GM12878 (cell line): ENCODE measurements around the gene HSPB7. TPM values are rescaled to one million over a fixed set of nuclear protein-coding genes. Genes with fewer than 3 reads are reported as not detected.

Experiments used
- BCL11A ChIP-seq: IDR thresholded peaks from 2 replicates; pipeline ENCODE4 v1.6.1; 2011; ENCODE audit warnings: low read depth, low read length
- BRCA1 ChIP-seq: IDR thresholded peaks from 2 replicates; pipeline ENCODE4 v1.6.1; 2011; ENCODE audit warnings: low read depth, low read length, improper control_type of control experiment
- CHD4 ChIP-seq: fragments of 200-600 bp; sonication (generic); IDR thresholded peaks from 2 replicates; pipeline ENCODE4 v1.6.1; 2016; ENCODE audit warnings: mild to moderate bottlenecking
- MEF2A ChIP-seq: IDR thresholded peaks from 2 replicates; pipeline ENCODE4 v1.6.1; 2011; ENCODE audit warnings: low read depth, mild to moderate bottlenecking, low read length, moderate library complexity; ENCODE audit not compliant: insufficient read depth
- MLLT1 ChIP-seq: fragments of 450-650 bp; IDR thresholded peaks from 2 replicates; pipeline ENCODE4 v1.6.1; 2016; ENCODE audit warnings: mild to moderate bottlenecking
- NFYA ChIP-seq: IDR thresholded peaks from 2 replicates; pipeline ENCODE4 v1.6.1; 2011; ENCODE audit warnings: low read depth, mild to moderate bottlenecking, low read length, improper control_type of control experiment, borderline replicate concordance
- YBX1 ChIP-seq: fragments of 450-650 bp; IDR thresholded peaks from 2 replicates; pipeline ENCODE4 v1.6.1; 2016; ENCODE audit warnings: antibody characterized with exemption
- ZNF274 ChIP-seq: IDR thresholded peaks from one replicate; pipeline ENCODE4 v1.8.0; 2011; ENCODE audit not compliant: insufficient read length, insufficient read depth
- polyA plus RNA-seq, 11 experiments: library from polyadenylated mRNA; depleted of rRNA in 4 of 11; unstranded in 6 of 11; stranded (reverse) in 5 of 11; fragments of >200 nt; fragmentation: Nextera tagmentation in 4 of 11; fragmentation: Illumina TruSeq in 1 of 11; extraction: Ambion mirVana in 4 of 11; extraction: Trizol in 1 of 11; gene quantifications; 1 replicate in 1 of 11; 2 replicates in 10 of 11; pipeline versions ENCODE4 v1.2.1 to v1.2.3, GENCODE V29; 2011 to 2016; ENCODE audit warnings: inconsistent platforms in 2 of 11, missing spikeins in 2 of 11, low read depth in 1 of 11
- total RNA-seq, 4 experiments: library from RNA; depleted of rRNA in 3 of 4; stranded (reverse); fragments of >200 nt in 3 of 4; fragmentation: Illumina TruSeq in 1 of 4; extraction: Trizol in 1 of 4; gene quantifications; 2 replicates each; pipeline versions ENCODE4 v1.2.1 to v1.2.3, GENCODE V29; 2013 to 2021
- TF ChIP-seq, protein P1 (sequence below): fragments of 450-650 bp; IDR thresholded peaks from 2 replicates; pipeline ENCODE4 v1.6.1; 2017; ENCODE audit warnings: mild to moderate bottlenecking, moderate library complexity
- TF ChIP-seq, protein P2 (sequence below): IDR thresholded peaks from 2 replicates; pipeline ENCODE4 v1.6.1; 2012; ENCODE audit warnings: mild to moderate bottlenecking, low read depth, low read length
- TF ChIP-seq, protein P3 (sequence below): IDR thresholded peaks from 2 replicates; pipeline ENCODE4 v1.6.1; 2011; ENCODE audit warnings: low read depth, low read length, improper control_type of control experiment, borderline replicate concordance

Gene HSPB7
- total and polyA plus RNA-seq, 10 of the 15 experiments (the other 5 are each of a cell fraction or from before 2014, with no cell fraction given), result 0.34 TPM; not detected in 9

GRCh38 chr1:15992187-15992553 is 25.7 kb downstream of the HSPB7 start (continued):
- TF ChIP-seq, protein P1, sequence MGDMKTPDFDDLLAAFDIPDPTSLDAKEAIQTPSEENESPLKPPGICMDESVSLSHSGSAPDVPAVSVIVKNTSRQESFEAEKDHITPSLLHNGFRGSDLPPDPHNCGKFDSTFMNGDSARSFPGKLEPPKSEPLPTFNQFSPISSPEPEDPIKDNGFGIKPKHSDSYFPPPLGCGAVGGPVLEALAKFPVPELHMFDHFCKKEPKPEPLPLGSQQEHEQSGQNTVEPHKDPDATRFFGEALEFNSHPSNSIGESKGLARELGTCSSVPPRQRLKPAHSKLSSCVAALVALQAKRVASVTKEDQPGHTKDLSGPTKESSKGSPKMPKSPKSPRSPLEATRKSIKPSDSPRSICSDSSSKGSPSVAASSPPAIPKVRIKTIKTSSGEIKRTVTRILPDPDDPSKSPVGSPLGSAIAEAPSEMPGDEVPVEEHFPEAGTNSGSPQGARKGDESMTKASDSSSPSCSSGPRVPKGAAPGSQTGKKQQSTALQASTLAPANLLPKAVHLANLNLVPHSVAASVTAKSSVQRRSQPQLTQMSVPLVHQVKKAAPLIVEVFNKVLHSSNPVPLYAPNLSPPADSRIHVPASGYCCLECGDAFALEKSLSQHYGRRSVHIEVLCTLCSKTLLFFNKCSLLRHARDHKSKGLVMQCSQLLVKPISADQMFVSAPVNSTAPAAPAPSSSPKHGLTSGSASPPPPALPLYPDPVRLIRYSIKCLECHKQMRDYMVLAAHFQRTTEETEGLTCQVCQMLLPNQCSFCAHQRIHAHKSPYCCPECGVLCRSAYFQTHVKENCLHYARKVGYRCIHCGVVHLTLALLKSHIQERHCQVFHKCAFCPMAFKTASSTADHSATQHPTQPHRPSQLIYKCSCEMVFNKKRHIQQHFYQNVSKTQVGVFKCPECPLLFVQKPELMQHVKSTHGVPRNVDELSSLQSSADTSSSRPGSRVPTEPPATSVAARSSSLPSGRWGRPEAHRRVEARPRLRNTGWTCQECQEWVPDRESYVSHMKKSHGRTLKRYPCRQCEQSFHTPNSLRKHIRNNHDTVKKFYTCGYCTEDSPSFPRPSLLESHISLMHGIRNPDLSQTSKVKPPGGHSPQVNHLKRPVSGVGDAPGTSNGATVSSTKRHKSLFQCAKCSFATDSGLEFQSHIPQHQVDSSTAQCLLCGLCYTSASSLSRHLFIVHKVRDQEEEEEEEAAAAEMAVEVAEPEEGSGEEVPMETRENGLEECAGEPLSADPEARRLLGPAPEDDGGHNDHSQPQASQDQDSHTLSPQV, result no peak
- TF ChIP-seq ZNF274, result no peak
- TF ChIP-seq YBX1, result no peak
- TF ChIP-seq NFYA, result no peak
- TF ChIP-seq MLLT1, result no peak
- TF ChIP-seq, protein P2, sequence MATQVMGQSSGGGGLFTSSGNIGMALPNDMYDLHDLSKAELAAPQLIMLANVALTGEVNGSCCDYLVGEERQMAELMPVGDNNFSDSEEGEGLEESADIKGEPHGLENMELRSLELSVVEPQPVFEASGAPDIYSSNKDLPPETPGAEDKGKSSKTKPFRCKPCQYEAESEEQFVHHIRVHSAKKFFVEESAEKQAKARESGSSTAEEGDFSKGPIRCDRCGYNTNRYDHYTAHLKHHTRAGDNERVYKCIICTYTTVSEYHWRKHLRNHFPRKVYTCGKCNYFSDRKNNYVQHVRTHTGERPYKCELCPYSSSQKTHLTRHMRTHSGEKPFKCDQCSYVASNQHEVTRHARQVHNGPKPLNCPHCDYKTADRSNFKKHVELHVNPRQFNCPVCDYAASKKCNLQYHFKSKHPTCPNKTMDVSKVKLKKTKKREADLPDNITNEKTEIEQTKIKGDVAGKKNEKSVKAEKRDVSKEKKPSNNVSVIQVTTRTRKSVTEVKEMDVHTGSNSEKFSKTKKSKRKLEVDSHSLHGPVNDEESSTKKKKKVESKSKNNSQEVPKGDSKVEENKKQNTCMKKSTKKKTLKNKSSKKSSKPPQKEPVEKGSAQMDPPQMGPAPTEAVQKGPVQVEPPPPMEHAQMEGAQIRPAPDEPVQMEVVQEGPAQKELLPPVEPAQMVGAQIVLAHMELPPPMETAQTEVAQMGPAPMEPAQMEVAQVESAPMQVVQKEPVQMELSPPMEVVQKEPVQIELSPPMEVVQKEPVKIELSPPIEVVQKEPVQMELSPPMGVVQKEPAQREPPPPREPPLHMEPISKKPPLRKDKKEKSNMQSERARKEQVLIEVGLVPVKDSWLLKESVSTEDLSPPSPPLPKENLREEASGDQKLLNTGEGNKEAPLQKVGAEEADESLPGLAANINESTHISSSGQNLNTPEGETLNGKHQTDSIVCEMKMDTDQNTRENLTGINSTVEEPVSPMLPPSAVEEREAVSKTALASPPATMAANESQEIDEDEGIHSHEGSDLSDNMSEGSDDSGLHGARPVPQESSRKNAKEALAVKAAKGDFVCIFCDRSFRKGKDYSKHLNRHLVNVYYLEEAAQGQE, result no peak
- no peak for TF ChIP-seq CHD4
- TF ChIP-seq, protein P3, sequence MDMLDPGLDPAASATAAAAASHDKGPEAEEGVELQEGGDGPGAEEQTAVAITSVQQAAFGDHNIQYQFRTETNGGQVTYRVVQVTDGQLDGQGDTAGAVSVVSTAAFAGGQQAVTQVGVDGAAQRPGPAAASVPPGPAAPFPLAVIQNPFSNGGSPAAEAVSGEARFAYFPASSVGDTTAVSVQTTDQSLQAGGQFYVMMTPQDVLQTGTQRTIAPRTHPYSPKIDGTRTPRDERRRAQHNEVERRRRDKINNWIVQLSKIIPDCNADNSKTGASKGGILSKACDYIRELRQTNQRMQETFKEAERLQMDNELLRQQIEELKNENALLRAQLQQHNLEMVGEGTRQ, result no peak
- no peak for TF ChIP-seq BCL11A
- TF ChIP-seq BRCA1, result no peak
- TF ChIP-seq MEF2A, result no peak
